SU-DHL-6 (cell line): Measurements from ENCODE around the gene RAC2.

Experiments
- EZH2phosphoT487 ChIP-seq: fragments of 200-600 bp; sonication (generic), shearing (Covaris generic); conservative IDR thresholded peaks from 2 replicates; pipeline ENCODE4 v1.6.1; 2018; ENCODE audit warnings: mild to moderate bottlenecking, antibody characterized with exemption, low read length, moderate library complexity, mixed read lengths
- TF ChIP-seq, protein P1 (sequence below): fragments of 200-600 bp; sonication (generic); IDR thresholded peaks from one replicate; pipeline ENCODE4 v1.5.1; 2017; ENCODE audit warnings: antibody characterized with exemption, mild to moderate bottlenecking, low read length, moderate library complexity; ENCODE audit not compliant: insufficient read depth, poor library complexity, severe bottlenecking

- TF ChIP-seq, protein P1, sequence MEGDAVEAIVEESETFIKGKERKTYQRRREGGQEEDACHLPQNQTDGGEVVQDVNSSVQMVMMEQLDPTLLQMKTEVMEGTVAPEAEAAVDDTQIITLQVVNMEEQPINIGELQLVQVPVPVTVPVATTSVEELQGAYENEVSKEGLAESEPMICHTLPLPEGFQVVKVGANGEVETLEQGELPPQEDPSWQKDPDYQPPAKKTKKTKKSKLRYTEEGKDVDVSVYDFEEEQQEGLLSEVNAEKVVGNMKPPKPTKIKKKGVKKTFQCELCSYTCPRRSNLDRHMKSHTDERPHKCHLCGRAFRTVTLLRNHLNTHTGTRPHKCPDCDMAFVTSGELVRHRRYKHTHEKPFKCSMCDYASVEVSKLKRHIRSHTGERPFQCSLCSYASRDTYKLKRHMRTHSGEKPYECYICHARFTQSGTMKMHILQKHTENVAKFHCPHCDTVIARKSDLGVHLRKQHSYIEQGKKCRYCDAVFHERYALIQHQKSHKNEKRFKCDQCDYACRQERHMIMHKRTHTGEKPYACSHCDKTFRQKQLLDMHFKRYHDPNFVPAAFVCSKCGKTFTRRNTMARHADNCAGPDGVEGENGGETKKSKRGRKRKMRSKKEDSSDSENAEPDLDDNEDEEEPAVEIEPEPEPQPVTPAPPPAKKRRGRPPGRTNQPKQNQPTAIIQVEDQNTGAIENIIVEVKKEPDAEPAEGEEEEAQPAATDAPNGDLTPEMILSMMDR: no peak
- TF ChIP-seq EZH2phosphoT487: no peak
Observed at GRCh38 chr22:37193629-37194191, 50.4 kb downstream of the RAC2 start.
